Measurements from ENCODE around the gene CAAP1. TPM values are rescaled to one million over a fixed set of nuclear protein-coding genes. Genes with fewer than 3 reads are reported as not detected.
"Not testable (repeated sequence)": the region's sequence is repeated elsewhere in the genome, so short reads cannot be mapped to it uniquely, and the experiment has no call there.

CAAP1 gene
- total and polyA plus RNA-seq, 5 donors from 2014 or later = 16.2 to 17.7 (median 17.0) TPM

DNA sequence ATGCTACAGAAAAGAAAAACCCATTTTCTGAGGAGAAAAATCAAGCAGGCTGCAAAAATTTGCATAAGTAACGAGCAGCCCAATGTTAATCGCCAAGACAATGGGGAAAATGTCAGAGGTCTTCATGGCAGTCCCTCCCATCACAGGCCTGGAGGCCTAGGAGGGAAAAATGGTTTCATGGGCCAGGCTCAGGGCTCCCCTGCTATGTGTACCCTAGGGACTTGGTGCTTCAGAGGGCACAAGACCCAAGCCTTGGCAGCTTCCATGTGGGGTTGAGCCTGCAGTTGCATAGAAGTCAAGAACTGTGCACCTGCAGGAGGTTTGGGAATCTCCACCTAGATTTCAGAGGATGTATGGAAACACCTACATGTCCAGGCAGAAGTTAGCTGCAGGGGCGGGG, 10.4 kb downstream of the CAAP1 start:
- ATAC-seq (ENCODE audit: low read depth in 2 of 2) = no peak
- H3K9me3 Mint-ChIP-seq = peaks cover 0 to 15% (median 3%) of the 10 kb centered on the region in 7 donors
- H3K36me3 Mint-ChIP-seq = peaks cover 55% of the 10 kb centered on the region
- peaks cover 2 to 9% (median 4%) of the 10 kb centered on the region in 4 donors for H3K4me1 Mint-ChIP-seq
- Histone ChIP-seq H3K9me3 (ENCODE audit: control insufficient read depth in 2 of 2, low read length in 2 of 2) (peaks cover 3 to 8% of the 10 kb centered on the region in 2 experiments), H3K27me3 (ENCODE audit: control insufficient read depth, insufficient read depth, low read length) (no peaks in the 10 kb centered on the region), H3K27ac (ENCODE audit: insufficient read depth, low read length, poor library complexity, severe bottlenecking) (no peak overlapping the region), H3K36me3 (ENCODE audit: control insufficient read depth, insufficient read depth, low read length) (peaks cover 68% of the 10 kb centered on the region), H3K4me3 (ENCODE audit: low read depth, low read length) (no peak overlapping the region), H3K4me1 (ENCODE audit: control insufficient read depth, insufficient read depth, low read length, poor library complexity, severe bottlenecking) (no peaks in the 10 kb centered on the region)
- no peaks in the 10 kb centered on the region for H3K27me3 Mint-ChIP-seq
- DNase-seq = no peak
- peak overlapping the region in 1 of 4 donors; percentile 68 for H3K4me3 Mint-ChIP-seq
- peak overlapping the region in 1 of 3 donors; percentile 59 for H3K27ac Mint-ChIP-seq

DNA sequence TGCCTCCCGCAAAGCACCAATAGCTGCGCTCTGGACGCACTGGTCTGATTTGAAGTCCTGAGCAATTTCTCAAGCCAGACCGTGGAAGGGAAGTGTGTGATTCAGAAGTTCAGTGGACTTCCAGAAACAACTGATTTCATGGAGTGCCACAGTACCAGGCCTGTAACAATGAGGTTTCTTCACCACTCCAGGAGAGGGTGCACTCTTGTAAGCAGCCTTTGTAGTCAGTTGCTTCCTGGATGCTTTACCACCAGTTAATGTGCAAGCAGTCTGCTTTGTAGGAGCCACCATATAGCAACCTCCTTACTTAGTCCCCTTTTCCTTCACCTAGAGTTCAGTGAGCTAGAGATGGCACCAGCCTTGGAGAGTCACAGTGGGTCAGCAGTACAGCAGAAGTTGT, 12.3 kb downstream of the CAAP1 start:
- no peak for ATAC-seq (ENCODE audit: low read depth in 2 of 2)
- peaks cover 0 to 15% (median 3%) of the 10 kb centered on the region in 7 donors for H3K9me3 Mint-ChIP-seq
- no peak overlapping the region for H3K27ac Mint-ChIP-seq
- DNase-seq = no peak
- H3K36me3 Mint-ChIP-seq = peaks cover 56% of the 10 kb centered on the region
- Histone ChIP-seq H3K4me1 (ENCODE audit: control insufficient read depth, insufficient read depth, low read length, poor library complexity, severe bottlenecking) (no peaks in the 10 kb centered on the region), H3K9me3 (ENCODE audit: control insufficient read depth in 2 of 2, low read length in 2 of 2) (peaks cover 3 to 8% of the 10 kb centered on the region in 2 experiments), H3K4me3 (ENCODE audit: low read depth, low read length) (no peak overlapping the region), H3K27me3 (ENCODE audit: control insufficient read depth, insufficient read depth, low read length) (no peaks in the 10 kb centered on the region), H3K36me3 (ENCODE audit: control insufficient read depth, insufficient read depth, low read length) (peaks cover 57% of the 10 kb centered on the region), H3K27ac (ENCODE audit: insufficient read depth, low read length, poor library complexity, severe bottlenecking) (no peak overlapping the region)
- peaks cover 2 to 9% (median 4%) of the 10 kb centered on the region in 4 donors for H3K4me1 Mint-ChIP-seq
- H3K27me3 Mint-ChIP-seq = no peaks in the 10 kb centered on the region
- H3K4me3 Mint-ChIP-seq = peak overlapping the region in 1 of 4 donors; percentile 80

DNA sequence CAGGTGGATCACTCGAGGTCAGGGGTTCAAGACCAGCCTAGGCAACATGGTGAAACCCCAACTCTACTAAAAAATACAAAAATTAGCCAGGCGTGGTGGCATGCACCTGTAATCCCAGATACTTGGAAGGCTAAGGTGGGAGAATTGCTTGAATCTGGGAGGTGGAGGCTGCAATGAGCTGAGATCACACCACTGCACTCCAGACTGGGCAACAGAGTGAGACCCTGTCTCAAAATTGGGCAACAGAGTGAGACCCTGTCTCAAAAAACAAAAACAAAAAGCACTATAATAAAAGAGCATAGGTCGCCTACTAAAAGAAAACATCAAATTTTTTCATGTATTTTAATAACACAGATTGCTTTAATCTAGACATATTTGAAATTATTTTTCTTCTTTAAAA, 17.4 kb downstream of the CAAP1 start:
- not testable (repeated sequence) for H3K4me3 ChIP-seq (ENCODE audit: low read depth, low read length); DNase-seq; H3K4me1 ChIP-seq (ENCODE audit: control insufficient read depth, insufficient read depth, low read length, poor library complexity, severe bottlenecking); H3K27me3 ChIP-seq (ENCODE audit: control insufficient read depth, insufficient read depth, low read length); H3K9me3 ChIP-seq (ENCODE audit: control insufficient read depth in 2 of 2, low read length in 2 of 2); H3K4me1 Mint-ChIP-seq; H3K4me3 Mint-ChIP-seq; H3K27me3 Mint-ChIP-seq; H3K27ac Mint-ChIP-seq; ATAC-seq (ENCODE audit: low read depth in 2 of 2); H3K27ac ChIP-seq (ENCODE audit: insufficient read depth, low read length, poor library complexity, severe bottlenecking)
- H3K36me3 ChIP-seq (ENCODE audit: control insufficient read depth, insufficient read depth, low read length) = peaks cover 24% of the 10 kb centered on the region
- Mint-ChIP-seq H3K9me3 (peaks cover 0 to 12% (median 0%) of the 10 kb centered on the region in 7 donors), H3K36me3 (peaks cover 27% of the 10 kb centered on the region)

- no peaks in the 10 kb centered on the region for H3K4me1 ChIP-seq (ENCODE audit: control insufficient read depth, insufficient read depth, low read length, poor library complexity, severe bottlenecking)
- Mint-ChIP-seq H3K4me1 (peaks cover 0 to 1% (median 0%) of the 10 kb centered on the region in 4 donors), H3K27ac (no peak overlapping the region), H3K36me3 (peaks cover 10% of the 10 kb centered on the region), H3K4me3 (no peak overlapping the region), H3K9me3 (no peaks in the 10 kb centered on the region), H3K27me3 (no peaks in the 10 kb centered on the region)
- H3K27me3 ChIP-seq (ENCODE audit: control insufficient read depth, insufficient read depth, low read length) = no peaks in the 10 kb centered on the region
- DNase-seq (no peak), ATAC-seq (ENCODE audit: low read depth in 2 of 2) (no peak)
- no peak overlapping the region for H3K4me3 ChIP-seq (ENCODE audit: low read depth, low read length)
- H3K36me3 ChIP-seq (ENCODE audit: control insufficient read depth, insufficient read depth, low read length) = peaks cover 11% of the 10 kb centered on the region
- no peak overlapping the region for H3K27ac ChIP-seq (ENCODE audit: insufficient read depth, low read length, poor library complexity, severe bottlenecking)
- H3K9me3 ChIP-seq (ENCODE audit: control insufficient read depth in 2 of 2, low read length in 2 of 2) = no peaks in the 10 kb centered on the region
Observed at GRCh38 chr9:26870292-26870691, 22.3 kb downstream of the CAAP1 start.

DNA sequence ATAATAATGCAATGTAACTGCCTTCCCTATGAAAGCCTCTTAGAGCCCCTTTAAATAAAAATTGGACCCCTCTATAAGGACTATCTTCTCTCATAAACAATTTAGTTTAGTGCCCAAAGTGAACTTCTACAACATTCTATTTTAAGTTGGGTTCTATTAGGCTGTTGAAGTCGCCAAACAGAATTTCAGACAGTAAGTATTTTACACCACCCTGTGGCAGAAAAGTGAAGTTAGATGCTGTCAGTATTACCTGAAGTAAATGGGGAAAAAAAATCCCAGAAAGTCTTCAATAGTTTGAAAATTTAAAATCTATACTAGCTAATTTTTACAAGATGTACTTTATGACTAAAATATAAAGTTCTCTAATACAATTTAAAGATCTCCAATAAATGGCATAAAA, 29.5 kb downstream of the CAAP1 start:
- ATAC-seq (ENCODE audit: low read depth in 2 of 2) (no peak), DNase-seq (no peak)
- Mint-ChIP-seq H3K36me3 (peaks cover 11% of the 10 kb centered on the region), H3K9me3 (no peaks in the 10 kb centered on the region), H3K4me3 (no peak overlapping the region), H3K27me3 (no peaks in the 10 kb centered on the region), H3K27ac (no peak overlapping the region), H3K4me1 (peaks cover 0 to 6% (median 0%) of the 10 kb centered on the region in 4 donors)
- Histone ChIP-seq H3K36me3 (ENCODE audit: control insufficient read depth, insufficient read depth, low read length) (peaks cover 24% of the 10 kb centered on the region), H3K27me3 (ENCODE audit: control insufficient read depth, insufficient read depth, low read length) (no peaks in the 10 kb centered on the region), H3K4me1 (ENCODE audit: control insufficient read depth, insufficient read depth, low read length, poor library complexity, severe bottlenecking) (no peaks in the 10 kb centered on the region), H3K4me3 (ENCODE audit: low read depth, low read length) (no peak overlapping the region), H3K27ac (ENCODE audit: insufficient read depth, low read length, poor library complexity, severe bottlenecking) (no peak overlapping the region), H3K9me3 (ENCODE audit: control insufficient read depth in 2 of 2, low read length in 2 of 2) (no peaks in the 10 kb centered on the region)

DNA sequence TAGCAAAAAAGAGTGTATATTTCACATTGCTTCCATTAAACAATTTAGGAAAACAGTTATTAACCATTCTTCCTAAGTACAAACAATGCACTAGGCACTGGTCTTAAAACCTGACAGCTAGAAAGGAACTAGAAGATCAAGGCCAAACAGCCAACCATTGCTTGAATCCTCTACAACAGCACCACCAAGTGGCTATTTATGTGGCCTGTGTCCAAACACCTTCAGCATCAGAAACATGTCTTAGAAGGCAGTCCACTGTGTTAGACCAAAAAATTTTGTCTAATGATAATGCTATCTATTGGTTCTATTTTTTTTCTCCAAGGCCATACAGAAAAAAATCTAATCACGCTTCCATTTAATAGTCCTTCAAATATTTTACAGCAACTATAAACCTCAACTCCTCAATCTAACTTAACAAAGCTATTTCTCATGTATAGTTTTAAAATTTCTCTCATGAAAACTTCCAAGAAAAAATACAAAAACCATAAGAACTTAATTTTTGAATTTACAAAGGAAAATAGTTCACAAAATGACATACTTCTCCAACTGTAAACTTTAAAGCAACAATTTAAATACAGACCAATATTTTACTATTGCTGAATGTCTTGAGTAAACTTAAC, 36.1 kb downstream of the CAAP1 start:
- ATAC-seq (ENCODE audit: low read depth in 2 of 2) (no peak), DNase-seq (peak in 2 of 3 donors; percentile 9 to 65)
- Mint-ChIP-seq H3K4me1 (peaks cover 7 to 10% (median 8%) of the 10 kb centered on the region in 4 donors), H3K27ac (no peak overlapping the region), H3K4me3 (no peak overlapping the region), H3K9me3 (peaks cover 0 to 2% (median 0%) of the 10 kb centered on the region in 7 donors), H3K36me3 (peaks cover 24% of the 10 kb centered on the region), H3K27me3 (no peaks in the 10 kb centered on the region)
- no peaks in the 10 kb centered on the region for H3K9me3 ChIP-seq (ENCODE audit: control insufficient read depth in 2 of 2, low read length in 2 of 2)
- H3K4me3 ChIP-seq (ENCODE audit: low read depth, low read length) = no peak overlapping the region
- H3K27ac ChIP-seq (ENCODE audit: insufficient read depth, low read length, poor library complexity, severe bottlenecking) = no peak overlapping the region
- no peaks in the 10 kb centered on the region for H3K27me3 ChIP-seq (ENCODE audit: control insufficient read depth, insufficient read depth, low read length)
- H3K36me3 ChIP-seq (ENCODE audit: control insufficient read depth, insufficient read depth, low read length) = peaks cover 36% of the 10 kb centered on the region
- H3K4me1 ChIP-seq (ENCODE audit: control insufficient read depth, insufficient read depth, low read length, poor library complexity, severe bottlenecking) = no peaks in the 10 kb centered on the region

DNA sequence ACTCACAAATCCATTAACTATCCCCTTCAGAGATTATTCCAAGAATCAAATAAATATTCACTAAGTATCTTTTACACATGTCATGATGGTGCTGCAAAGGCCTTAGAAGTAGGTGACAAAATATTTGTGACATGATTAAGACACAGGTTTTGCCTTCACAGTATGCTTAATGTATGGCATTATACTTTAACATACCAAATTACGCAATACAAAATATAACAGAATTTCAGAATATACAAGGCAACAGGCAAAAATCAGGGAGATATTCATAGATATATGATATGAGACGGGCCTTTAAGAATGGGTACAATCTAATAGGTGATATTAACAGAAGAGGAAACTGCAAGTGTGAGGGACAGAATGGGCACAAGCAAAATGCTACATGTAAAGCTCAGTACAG, 41.6 kb downstream of the CAAP1 start:
- Mint-ChIP-seq H3K4me1 (peaks cover 5 to 10% (median 7%) of the 10 kb centered on the region in 4 donors), H3K27me3 (no peaks in the 10 kb centered on the region), H3K4me3 (no peak overlapping the region), H3K27ac (no peak overlapping the region), H3K36me3 (peaks cover 25% of the 10 kb centered on the region), H3K9me3 (no peaks in the 10 kb centered on the region)
- no peak overlapping the region for H3K4me3 ChIP-seq (ENCODE audit: low read depth, low read length)
- ATAC-seq (ENCODE audit: low read depth in 2 of 2) (no peak), DNase-seq (no peak)
- no peaks in the 10 kb centered on the region for H3K27me3 ChIP-seq (ENCODE audit: control insufficient read depth, insufficient read depth, low read length)
- H3K36me3 ChIP-seq (ENCODE audit: control insufficient read depth, insufficient read depth, low read length) = peaks cover 22% of the 10 kb centered on the region
- no peak overlapping the region for H3K27ac ChIP-seq (ENCODE audit: insufficient read depth, low read length, poor library complexity, severe bottlenecking)
- H3K9me3 ChIP-seq (ENCODE audit: control insufficient read depth in 2 of 2, low read length in 2 of 2) = no peaks in the 10 kb centered on the region
- H3K4me1 ChIP-seq (ENCODE audit: control insufficient read depth, insufficient read depth, low read length, poor library complexity, severe bottlenecking) = no peaks in the 10 kb centered on the region

DNA sequence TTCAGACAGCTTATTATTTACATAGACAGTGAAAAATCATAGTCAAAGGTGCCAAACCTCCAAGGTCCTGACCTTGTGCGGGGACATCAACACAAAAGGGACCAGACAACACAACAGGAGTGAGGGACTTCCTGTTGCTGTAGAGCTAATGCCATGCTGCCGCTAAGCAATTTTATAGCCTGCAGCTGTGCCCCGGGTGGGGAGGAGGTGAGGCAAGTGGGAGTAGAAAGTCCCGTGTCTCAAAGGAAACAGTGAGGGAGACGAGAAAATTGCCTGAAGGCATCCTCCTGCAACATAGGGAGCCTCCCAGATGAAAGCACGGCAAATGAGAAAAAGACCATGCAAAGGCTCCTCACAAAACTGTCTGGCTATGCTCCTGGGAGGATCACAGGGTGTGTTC, 58.8 kb downstream of the CAAP1 start:
- Mint-ChIP-seq H3K4me3 (no peak overlapping the region), H3K36me3 (peaks cover 9% of the 10 kb centered on the region), H3K9me3 (peaks cover 0 to 3% (median 0%) of the 10 kb centered on the region in 7 donors), H3K27ac (no peak overlapping the region), H3K4me1 (peaks cover 0 to 8% (median under 1%) of the 10 kb centered on the region in 4 donors), H3K27me3 (no peaks in the 10 kb centered on the region)
- no peak overlapping the region for H3K27ac ChIP-seq (ENCODE audit: insufficient read depth, low read length, poor library complexity, severe bottlenecking)
- H3K9me3 ChIP-seq (ENCODE audit: control insufficient read depth in 2 of 2, low read length in 2 of 2) = no peaks in the 10 kb centered on the region
- H3K36me3 ChIP-seq (ENCODE audit: control insufficient read depth, insufficient read depth, low read length) = no peaks in the 10 kb centered on the region
- H3K27me3 ChIP-seq (ENCODE audit: control insufficient read depth, insufficient read depth, low read length) = no peaks in the 10 kb centered on the region
- H3K4me3 ChIP-seq (ENCODE audit: low read depth, low read length) = no peak overlapping the region
- DNase-seq (no peak), ATAC-seq (ENCODE audit: low read depth in 2 of 2) (no peak)
- no peaks in the 10 kb centered on the region for H3K4me1 ChIP-seq (ENCODE audit: control insufficient read depth, insufficient read depth, low read length, poor library complexity, severe bottlenecking)

Data from CD4-positive, CD25-positive, alpha-beta regulatory T cell (primary cell).